ENCODE results near the gene ROPN1.

ROPN1 gene

DNA sequence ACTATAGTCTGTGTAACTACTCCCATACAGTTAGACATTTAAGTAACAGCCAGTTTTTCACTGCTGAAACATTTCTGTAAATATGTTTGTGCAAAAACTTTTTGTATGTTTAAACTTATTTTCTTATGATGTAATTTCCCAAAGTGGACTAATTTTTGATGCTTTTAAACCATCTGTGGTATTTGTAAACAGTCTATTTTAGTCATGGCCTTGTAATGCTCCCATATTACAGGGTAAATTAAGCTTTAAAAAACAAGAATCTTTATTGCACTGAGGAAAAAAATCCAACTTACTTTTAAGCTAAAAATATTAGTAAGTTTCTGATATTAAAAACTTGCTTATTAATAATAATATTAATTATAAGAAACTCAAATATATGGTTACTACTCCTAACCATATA lies 44.4 kb downstream of the ROPN1 start:
- no peak for DNase-seq

DNA sequence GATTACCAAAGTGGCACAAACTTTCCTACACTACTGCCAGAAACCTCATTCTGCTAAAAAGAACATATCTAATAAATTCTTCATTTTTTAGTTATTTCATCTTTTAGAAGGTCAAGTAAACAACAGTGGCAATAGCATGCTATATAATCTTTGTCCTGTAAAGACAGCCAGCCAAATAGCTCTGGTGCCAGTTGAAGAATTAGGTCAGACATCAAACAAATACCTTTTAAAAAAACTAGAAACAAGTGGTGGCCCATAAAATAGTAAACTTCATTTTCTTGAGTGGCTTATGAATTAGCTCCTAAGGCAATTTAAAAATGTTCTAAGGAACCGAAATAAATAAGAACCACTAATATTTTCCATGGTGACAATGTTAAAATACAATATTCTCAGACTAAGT lies 50.4 kb downstream of the ROPN1 start:
- DNase-seq, result no peak

DNA sequence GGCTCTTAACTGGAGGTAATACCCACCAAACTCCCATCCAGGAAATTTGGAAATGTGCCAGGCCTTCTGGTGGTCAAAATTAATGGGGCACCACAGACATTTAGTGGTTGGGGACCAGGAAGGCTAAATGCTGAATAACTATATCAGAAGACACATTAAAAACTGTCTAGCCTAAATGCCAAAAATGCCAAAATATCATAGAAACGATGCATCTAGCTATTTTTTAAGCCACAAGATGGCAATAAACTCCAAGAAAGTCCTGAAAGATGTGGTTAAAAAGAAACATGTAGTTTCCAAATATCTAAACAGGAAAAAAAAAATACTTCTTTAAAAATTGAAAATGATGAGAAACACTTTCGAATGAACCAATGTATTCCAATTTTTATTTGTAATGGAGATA lies 50.8 kb downstream of the ROPN1 start:
- peak; percentile 12 for DNase-seq

DNA sequence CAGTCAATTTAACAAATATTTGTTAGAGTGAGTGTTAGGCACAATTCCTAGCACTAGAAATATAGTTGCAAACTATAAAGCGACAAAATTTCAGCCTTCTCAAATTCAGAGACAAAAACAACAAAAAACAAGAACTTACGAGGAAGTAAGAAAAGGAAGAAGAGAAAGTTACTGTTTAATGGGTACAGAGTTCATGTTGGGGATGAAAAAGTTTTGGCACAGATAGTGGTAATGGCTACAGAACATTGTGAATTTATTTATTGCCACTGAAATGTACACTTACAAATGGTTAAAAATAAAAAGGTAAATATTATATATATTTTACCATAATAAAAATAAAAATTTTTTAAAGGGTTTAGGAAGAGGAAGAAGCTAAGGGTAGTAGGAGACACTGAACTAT lies 52.2 kb downstream of the ROPN1 start:
- DNase-seq, result no peak

DNA sequence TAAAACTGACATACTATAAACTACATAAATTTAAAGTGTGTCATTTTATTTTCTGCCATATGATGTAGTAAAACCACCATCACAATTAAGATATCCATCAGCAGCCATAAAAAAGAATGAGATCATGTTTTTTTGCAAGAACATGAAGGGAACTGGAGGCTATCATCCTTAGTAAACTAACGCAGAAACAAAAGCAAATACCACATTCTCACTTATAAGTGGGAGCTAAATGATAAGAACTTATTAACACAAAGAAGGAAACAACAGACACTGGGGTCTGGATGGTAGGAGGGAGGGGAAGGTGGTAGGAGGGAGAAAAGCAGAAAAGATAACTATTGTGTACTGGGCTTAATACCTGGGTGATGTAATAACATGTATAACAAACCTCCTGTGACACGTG lies 55.5 kb downstream of the ROPN1 start:
- no peak for DNase-seq

DNA sequence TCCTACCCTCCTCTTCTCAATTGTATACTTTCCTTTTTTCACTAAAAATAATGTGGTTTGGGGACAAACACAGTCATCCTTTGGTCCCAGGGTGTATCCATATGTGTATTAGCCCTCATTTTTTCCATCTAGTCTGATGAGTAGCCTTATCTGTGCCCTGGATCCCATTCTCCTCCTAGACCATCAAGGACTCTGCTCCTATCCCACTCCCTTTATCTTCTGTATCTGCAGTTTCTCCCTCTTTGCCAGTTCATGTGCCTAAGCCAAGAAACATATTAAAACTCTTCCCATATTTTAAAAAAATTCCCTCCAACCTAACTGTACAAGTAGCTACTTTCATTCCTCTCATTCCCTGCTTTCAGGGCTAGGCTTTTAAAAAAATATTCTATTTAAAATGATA lies 56.1 kb downstream of the ROPN1 start:
- no peak for DNase-seq

DNA sequence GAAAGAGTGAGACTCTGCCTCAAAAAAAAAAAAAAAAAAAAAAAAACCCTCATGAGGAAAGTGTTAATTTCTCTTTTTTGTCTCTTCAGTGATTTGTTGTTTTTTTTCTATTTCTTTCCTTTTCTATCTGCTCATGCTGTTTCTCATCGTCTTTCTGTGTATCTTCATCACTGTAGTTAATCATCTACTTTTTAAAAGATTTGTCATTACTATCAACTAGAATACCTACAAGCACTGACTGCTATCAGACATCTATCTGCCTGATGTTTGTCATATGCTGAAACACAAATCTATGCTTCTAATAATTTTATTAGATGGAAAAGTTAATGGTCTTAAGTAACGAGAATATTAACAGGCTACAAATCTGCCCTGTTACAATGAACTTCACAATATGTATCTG lies 57.7 kb downstream of the ROPN1 start:
- DNase-seq, result no peak

DNA sequence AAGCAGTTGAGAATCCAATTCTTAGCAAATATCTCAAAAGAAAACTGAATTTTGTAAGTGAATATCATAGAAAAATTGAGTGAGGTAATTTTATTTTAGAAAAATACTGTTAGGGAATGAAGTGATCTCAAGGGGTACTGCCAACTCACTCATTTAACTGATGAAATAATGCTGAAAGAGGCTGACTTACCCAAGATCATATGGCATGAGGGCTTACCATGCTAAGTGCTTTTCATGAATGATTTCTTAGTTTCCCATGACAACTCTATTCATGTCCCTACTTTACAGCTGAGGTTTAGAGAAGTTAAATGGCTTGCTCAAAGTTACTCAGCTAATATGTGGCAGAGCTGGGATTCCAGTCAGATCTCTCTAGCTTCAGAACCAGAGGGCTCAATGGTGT lies 61.5 kb downstream of the ROPN1 start:
- DNase-seq, result no peak

DNA sequence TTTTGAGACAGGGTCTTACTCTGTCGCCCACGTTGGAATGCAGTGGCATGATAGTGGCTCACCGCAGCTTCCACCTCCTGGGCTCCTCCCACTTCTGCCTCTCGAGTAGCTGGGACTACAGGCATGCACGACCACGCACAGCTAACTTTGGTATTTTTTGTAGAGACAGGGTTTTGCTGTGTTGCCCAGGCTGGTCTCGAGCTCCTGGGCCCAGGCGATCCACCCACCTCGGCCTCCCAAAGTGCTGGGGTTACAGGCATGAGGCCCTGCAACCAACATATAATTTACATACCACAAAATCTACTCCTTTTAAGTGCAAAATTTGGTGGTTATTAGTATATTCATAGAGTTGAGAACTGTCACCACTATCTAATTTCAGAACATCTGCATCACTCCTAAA lies 62.6 kb downstream of the ROPN1 start:
- no peak for DNase-seq

DNA sequence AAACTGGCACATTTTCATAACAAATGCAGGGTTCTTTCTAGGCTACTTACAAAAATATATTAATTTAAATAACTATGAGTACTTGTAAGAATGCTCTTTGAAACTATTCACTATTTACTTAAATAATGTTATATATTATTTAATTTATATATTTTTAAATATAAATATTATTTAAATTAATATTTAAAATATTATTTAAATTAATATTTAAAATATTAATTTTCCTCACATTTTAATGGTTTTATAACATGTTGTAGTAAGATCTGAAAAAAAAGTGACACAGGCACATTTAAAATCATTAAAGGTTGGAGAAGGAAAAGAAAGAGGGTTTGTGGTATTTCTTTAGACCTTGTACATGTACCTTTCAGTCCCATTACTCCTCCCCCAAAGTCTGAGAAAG lies 65.5 kb downstream of the ROPN1 start:
- no peak for DNase-seq

DNA sequence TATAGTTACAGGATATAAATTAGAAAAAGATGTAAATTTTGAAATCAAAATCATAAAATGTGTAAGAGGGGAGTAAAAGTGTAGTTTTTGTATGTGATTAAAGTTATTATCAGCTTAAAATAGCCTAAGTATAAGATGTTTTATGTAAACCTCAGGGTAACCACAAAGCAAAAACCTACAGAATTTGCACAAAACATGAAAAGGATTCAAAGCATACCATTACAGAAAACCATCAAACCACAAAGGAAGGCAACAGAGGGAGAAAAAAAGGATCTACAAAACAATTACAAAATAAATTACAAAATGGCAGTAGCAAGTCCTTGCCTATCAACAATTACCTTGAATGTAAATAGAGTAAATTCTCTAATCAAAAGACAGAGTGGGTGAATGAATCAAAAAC lies 71.1 kb downstream of the ROPN1 start:
- DNase-seq, result no peak

DNA sequence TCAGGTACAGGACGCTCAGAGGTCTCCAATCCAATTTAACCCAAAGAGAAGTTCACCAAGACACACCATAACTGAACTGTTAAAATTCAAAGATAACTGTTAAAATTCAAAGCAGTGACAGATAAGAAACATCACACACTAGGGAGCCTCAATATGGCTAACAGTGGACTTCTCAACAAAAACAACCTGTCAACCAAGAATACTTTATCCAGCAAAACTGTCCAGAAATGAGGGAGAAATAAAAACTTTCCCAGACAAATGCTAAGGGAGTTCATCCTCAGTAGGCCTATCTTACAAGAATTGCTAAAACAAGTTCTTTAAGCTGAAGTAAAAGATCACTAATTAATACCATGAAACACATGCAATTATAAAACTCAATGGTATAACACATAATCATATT lies 71.5 kb downstream of the ROPN1 start:
- DNase-seq, result no peak

DNA sequence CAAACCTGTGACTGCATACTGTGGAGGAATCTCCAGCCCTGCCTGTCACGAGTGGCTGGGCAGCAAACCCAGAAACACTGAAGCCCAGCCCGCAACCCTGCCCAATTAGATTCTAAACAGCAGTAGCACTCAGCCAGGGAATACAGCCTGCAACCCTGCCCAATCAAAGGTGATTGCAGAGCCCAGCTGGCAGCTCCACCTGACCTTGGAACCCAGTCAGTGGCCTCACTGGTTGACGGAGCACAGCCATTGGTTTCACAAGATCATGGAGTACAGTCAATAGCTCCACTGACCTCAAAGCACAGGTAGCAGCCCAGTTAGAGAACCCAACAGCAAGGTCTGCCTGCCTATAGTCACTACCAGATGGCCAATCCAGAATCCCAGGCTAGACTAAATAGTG lies 72.6 kb downstream of the ROPN1 start:
- DNase-seq, result no peak
